Fibroblast of pulmonary artery (primary cell): Measurements from ENCODE around the gene EEF1AKMT2.

Experiments
- DNase-seq: peaks from one replicate; pipeline ENCODE4 v3.0.0-alpha.2; 2010; ENCODE audit warnings: low read depth
- H3K4me3 ChIP-seq: replicated peaks from 2 replicates; pipeline ENCODE4 v1.5.1; 2011; ENCODE audit warnings: low read depth, mild to moderate bottlenecking, control low read depth, low read length, moderate library complexity
- TF ChIP-seq, protein P1 (sequence below): IDR thresholded peaks from 2 replicates; pipeline ENCODE4 v1.5.1; 2011; ENCODE audit warnings: mild to moderate bottlenecking, control low read depth, low read length, inconsistent platforms; ENCODE audit errors: missing control alignments

The EEF1AKMT2 gene

DNA sequence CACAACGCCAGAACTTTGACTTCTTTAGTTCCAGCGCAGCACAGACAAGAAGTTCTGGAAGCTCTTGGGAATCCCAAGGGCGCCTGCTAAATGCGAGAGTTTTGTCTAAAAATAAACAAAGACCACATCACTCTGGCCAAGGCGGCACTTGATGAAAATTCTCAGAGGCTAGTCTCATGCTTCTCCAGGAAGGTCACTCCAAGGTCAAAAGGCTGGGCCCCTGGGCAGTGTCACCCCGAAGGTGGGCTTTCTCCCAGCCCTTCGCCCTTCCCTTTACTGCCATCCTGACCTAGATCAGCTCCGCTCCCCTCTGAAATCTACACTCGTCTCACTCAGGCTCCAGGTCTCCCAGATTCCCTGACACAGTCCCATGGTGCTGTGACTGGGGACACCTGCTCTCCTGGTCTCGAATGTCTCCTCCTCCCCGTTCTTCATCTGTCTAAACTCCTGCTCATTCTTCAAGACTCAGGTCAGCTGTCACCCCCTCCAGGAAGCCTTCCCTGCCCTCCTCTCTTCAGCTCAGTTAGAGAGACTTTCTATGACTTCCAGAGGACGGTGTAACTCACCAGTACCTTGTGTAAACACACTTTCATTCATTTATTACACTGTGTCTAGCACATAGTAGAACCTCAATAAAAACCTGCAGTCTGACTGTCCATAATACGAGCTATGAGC lies 58.0 kb downstream of the EEF1AKMT2 start:
- no peak for DNase-seq
- no peak overlapping the region for H3K4me3 ChIP-seq
- TF ChIP-seq, protein P1, sequence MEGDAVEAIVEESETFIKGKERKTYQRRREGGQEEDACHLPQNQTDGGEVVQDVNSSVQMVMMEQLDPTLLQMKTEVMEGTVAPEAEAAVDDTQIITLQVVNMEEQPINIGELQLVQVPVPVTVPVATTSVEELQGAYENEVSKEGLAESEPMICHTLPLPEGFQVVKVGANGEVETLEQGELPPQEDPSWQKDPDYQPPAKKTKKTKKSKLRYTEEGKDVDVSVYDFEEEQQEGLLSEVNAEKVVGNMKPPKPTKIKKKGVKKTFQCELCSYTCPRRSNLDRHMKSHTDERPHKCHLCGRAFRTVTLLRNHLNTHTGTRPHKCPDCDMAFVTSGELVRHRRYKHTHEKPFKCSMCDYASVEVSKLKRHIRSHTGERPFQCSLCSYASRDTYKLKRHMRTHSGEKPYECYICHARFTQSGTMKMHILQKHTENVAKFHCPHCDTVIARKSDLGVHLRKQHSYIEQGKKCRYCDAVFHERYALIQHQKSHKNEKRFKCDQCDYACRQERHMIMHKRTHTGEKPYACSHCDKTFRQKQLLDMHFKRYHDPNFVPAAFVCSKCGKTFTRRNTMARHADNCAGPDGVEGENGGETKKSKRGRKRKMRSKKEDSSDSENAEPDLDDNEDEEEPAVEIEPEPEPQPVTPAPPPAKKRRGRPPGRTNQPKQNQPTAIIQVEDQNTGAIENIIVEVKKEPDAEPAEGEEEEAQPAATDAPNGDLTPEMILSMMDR: no peak

- no peak overlapping the region for H3K4me3 ChIP-seq
- no peak for DNase-seq
- TF ChIP-seq, protein P1: no peak
Observed at GRCh38 chr10:124732931-124733570, 58.6 kb downstream of the EEF1AKMT2 start.

DNA sequence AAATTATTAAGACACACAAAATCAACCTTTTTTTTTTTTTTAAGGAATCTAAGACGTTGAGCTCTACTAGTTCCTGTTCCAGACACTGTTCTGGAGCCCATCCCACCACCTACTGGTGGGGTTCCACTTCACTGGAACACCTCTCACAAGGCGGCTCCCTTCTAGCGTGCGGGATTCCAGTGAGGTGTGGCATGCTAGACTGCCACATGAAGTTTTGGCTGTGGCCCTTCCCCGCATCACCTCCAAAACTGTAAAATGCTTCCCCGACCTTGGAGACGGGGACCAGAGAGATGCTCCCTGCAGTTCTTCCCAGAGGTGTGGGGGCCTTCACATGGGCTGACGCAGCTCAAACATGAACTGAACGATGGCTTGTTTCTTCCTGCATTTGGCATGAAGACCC lies 60.1 kb downstream of the EEF1AKMT2 start:
- H3K4me3 ChIP-seq: no peak overlapping the region
- no peak for DNase-seq
- TF ChIP-seq, protein P1: no peak

- H3K4me3 ChIP-seq: no peak overlapping the region
- TF ChIP-seq, protein P1: no peak
- no peak for DNase-seq
Observed at GRCh38 chr10:124730790-124731189, 60.9 kb downstream of the EEF1AKMT2 start.

- DNase-seq: no peak
- TF ChIP-seq, protein P1: no peak
- no peak overlapping the region for H3K4me3 ChIP-seq
Observed at GRCh38 chr10:124728830-124729661, 62.6 kb downstream of the EEF1AKMT2 start.

GRCh38 chr10:124728071-124728829 lies 63.4 kb downstream of the EEF1AKMT2 start:
- DNase-seq: peak; percentile 85
- TF ChIP-seq, protein P1: no peak
- H3K4me3 ChIP-seq: no peak overlapping the region
